H1 (cell line): Measurements from ENCODE around the gene SEZ6L.
"Not testable (repeated sequence)": the region's sequence is repeated elsewhere in the genome, so short reads cannot be mapped to it uniquely, and the experiment has no call there.

Experiments used
- CREB1 ChIP-seq: IDR thresholded peaks from 2 replicates; pipeline ENCODE4 v1.6.1; 2012; ENCODE audit warnings: inconsistent platforms
- EGR1 ChIP-seq: IDR thresholded peaks from 2 replicates; pipeline ENCODE4 v1.6.1; 2011; ENCODE audit warnings: low read depth, low read length, borderline replicate concordance
- EZH2 ChIP-seq: fragments of 200-600 bp; sonication (generic); IDR thresholded peaks from 2 replicates; pipeline ENCODE4 v1.7.1; 2012; ENCODE audit warnings: low read depth, mild to moderate bottlenecking, moderate library complexity, low read length, inconsistent platforms; ENCODE audit not compliant: severe bottlenecking
- JUN ChIP-seq: IDR thresholded peaks from 2 replicates; pipeline ENCODE4 v1.6.1; 2011; ENCODE audit warnings: low read depth, mild to moderate bottlenecking, improper control_type of control experiment, low read length
- POLR2A ChIP-seq, 2 experiments: IDR thresholded peaks; 1 replicate in 1 of 2; 2 replicates in 1 of 2; pipeline ENCODE4 v1.6.1; 2011; ENCODE audit warnings: low read depth in 2 of 2, low read length in 2 of 2, mild to moderate bottlenecking in 2 of 2; ENCODE audit errors: control extremely low read depth in 1 of 2
- RNF2 ChIP-seq: fragments of 200-900, 300-1000 bp; sonication (generic); IDR thresholded peaks from 2 replicates; pipeline ENCODE4 v1.7.1; 2016; ENCODE audit warnings: borderline replicate concordance, low read depth, mild to moderate bottlenecking, antibody characterized with exemption, low read length; ENCODE audit not compliant: poor library complexity, severe bottlenecking; ENCODE audit errors: missing control alignments
- SIN3A ChIP-seq, 2 experiments: IDR thresholded peaks in 1 of 2; conservative IDR thresholded peaks in 1 of 2; 2 replicates each; pipeline ENCODE4 v1.6.1; 2011 to 2012; ENCODE audit warnings: low read length in 2 of 2, improper control_type of control experiment in 1 of 2, low read depth in 1 of 2, mild to moderate bottlenecking in 1 of 2
- SUZ12 ChIP-seq: fragments of 200-600 bp; sonication (generic); IDR thresholded peaks from 2 replicates; pipeline ENCODE4 v1.6.1; 2012; ENCODE audit warnings: mild to moderate bottlenecking, inconsistent platforms, low read length, moderate library complexity, mixed read lengths
- ZNF274 ChIP-seq: IDR thresholded peaks from 2 replicates; pipeline ENCODE4 v1.7.0; 2012; ENCODE audit warnings: low read length, borderline replicate concordance; ENCODE audit errors: extremely low read depth
- TF ChIP-seq, protein P1 (sequence below), 3 experiments: IDR thresholded peaks; 1 replicate in 2 of 3; 2 replicates in 1 of 3; pipeline versions ENCODE4 v1.5.1 to v1.6.1; 2011; ENCODE audit warnings: low read length in 3 of 3, mild to moderate bottlenecking in 3 of 3, inconsistent platforms in 2 of 3, low read depth in 1 of 3, moderate library complexity in 1 of 3; ENCODE audit not compliant: insufficient read depth in 1 of 3; ENCODE audit errors: control extremely low read depth in 1 of 3
- TF ChIP-seq, protein P2 (sequence below): IDR thresholded peaks from 2 replicates; pipeline ENCODE4 v1.6.1; 2012; ENCODE audit warnings: low read length, inconsistent platforms

DNA sequence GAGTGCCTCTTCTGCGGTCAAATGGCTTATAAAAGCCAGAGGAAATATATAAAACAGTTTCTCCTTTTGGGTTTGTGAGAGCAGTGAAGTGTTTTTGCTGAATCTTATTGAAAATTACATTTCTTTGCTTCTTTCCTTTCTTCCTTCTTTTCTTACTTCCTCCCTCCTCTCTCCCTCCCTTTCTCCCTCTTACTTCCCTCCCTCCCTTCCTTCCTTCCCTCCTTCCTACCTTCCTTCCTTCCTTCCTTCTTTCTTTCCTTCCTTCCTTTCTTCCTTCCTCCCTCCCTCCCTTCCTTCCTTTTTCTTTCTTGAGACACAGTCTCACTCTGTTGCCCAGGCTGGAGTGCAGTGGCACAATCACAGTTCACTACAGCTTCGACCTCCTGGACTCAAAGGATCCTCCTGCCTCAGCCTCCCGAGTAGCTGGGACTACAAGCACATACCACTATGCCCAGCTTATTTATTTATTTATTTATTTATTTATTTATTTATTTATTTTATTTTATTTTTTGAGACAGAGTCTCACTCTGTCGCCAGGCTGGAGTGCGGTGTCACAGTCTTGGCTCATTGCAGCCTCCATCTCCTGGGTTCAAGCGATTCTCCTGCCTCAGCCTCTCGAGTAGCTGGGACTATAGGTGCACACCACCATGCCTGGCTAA, 239.4 kb downstream of the SEZ6L start:
- TF ChIP-seq, protein P1, sequence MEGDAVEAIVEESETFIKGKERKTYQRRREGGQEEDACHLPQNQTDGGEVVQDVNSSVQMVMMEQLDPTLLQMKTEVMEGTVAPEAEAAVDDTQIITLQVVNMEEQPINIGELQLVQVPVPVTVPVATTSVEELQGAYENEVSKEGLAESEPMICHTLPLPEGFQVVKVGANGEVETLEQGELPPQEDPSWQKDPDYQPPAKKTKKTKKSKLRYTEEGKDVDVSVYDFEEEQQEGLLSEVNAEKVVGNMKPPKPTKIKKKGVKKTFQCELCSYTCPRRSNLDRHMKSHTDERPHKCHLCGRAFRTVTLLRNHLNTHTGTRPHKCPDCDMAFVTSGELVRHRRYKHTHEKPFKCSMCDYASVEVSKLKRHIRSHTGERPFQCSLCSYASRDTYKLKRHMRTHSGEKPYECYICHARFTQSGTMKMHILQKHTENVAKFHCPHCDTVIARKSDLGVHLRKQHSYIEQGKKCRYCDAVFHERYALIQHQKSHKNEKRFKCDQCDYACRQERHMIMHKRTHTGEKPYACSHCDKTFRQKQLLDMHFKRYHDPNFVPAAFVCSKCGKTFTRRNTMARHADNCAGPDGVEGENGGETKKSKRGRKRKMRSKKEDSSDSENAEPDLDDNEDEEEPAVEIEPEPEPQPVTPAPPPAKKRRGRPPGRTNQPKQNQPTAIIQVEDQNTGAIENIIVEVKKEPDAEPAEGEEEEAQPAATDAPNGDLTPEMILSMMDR (IDR thresholded peaks at IDR 0.05; ENCODE audit: control extremely low read depth in 1 of 3, insufficient read depth in 1 of 3, low read depth in 1 of 3, low read length in 3 of 3) = not testable (repeated sequence)
- TF ChIP-seq SIN3A (conservative IDR thresholded peaks at IDR 0.05 in 1 of 2, IDR thresholded peaks at IDR 0.05 in 1 of 2; ENCODE audit: low read depth in 1 of 2, low read length in 2 of 2); POLR2A (IDR thresholded peaks at IDR 0.05; ENCODE audit: control extremely low read depth in 1 of 2, low read depth in 2 of 2, low read length in 2 of 2); CREB1; JUN; EGR1; RNF2; EZH2; SUZ12; ZNF274: not testable (repeated sequence)
- TF ChIP-seq, protein P2, sequence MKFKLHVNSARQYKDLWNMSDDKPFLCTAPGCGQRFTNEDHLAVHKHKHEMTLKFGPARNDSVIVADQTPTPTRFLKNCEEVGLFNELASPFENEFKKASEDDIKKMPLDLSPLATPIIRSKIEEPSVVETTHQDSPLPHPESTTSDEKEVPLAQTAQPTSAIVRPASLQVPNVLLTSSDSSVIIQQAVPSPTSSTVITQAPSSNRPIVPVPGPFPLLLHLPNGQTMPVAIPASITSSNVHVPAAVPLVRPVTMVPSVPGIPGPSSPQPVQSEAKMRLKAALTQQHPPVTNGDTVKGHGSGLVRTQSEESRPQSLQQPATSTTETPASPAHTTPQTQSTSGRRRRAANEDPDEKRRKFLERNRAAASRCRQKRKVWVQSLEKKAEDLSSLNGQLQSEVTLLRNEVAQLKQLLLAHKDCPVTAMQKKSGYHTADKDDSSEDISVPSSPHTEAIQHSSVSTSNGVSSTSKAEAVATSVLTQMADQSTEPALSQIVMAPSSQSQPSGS = not testable (repeated sequence)
